Measurements from ENCODE around the gene AGRP. TPM values are rescaled to one million over a fixed set of nuclear protein-coding genes. Genes with fewer than 3 reads are reported as not detected.
"Not testable (repeated sequence)": the region's sequence is repeated elsewhere in the genome, so short reads cannot be mapped to it uniquely, and the experiment has no call there.

Gene AGRP
- total RNA-seq, 2 experiments from 2014 or later, result not detected

- H3K27ac Mint-ChIP-seq, DNase-seq: not testable (repeated sequence)
Observed at GRCh38 chr16:67487561-67487960, 4.2 kb upstream of the AGRP start.

GRCh38 chr16:67486805-67487204 lies 3.5 kb upstream of the AGRP start:
- no peak for DNase-seq
- ATAC-seq, result no peak
- peaks cover 12% of the 10 kb centered on the region for H3K4me1 Mint-ChIP-seq
- no peak overlapping the region for H3K27ac Mint-ChIP-seq
- H3K9me3 Mint-ChIP-seq (ENCODE audit: low read depth), result no peaks in the 10 kb centered on the region
- H3K4me3 Mint-ChIP-seq, result no peak overlapping the region
- no peaks in the 10 kb centered on the region for H3K27me3 Mint-ChIP-seq
- peaks cover 14% of the 10 kb centered on the region for H3K36me3 Mint-ChIP-seq
- CTCF ChIA-PET, result interaction anchor here (30.1 kb wide), 1 partner anchor 34 kb away, joined by 732 read pairs; the partner anchor contains the start of gene RIPOR1

More at GRCh38 chr16:67487561-67487960, 4.2 kb upstream of the AGRP start:
- ATAC-seq; H3K9me3 Mint-ChIP-seq (ENCODE audit: low read depth); H3K36me3 Mint-ChIP-seq; H3K4me1 Mint-ChIP-seq; H3K27me3 Mint-ChIP-seq; H3K4me3 Mint-ChIP-seq: not testable (repeated sequence)
- CTCF ChIA-PET, result interaction anchor here (30.1 kb wide), 1 partner anchor 34 kb away, joined by 732 read pairs; the partner anchor contains the start of gene RIPOR1

GRCh38 chr16:67483731-67484525 lies 581 bp upstream of the AGRP start:
- ATAC-seq (no peak), DNase-seq (no peak)
- Mint-ChIP-seq H3K9me3 (ENCODE audit: low read depth) (no peaks in the 10 kb centered on the region), H3K4me1 (peaks cover 20% of the 10 kb centered on the region), H3K27ac (peak overlapping the region; percentile 56), H3K27me3 (no peaks in the 10 kb centered on the region), H3K4me3 (no peak overlapping the region), H3K36me3 (peaks cover 14% of the 10 kb centered on the region)
- CTCF ChIA-PET, result interaction anchor here (1.2 to 30.1 kb wide), 3 partner anchors 10 to 324 kb away, joined by 3 to 732 read pairs (median 7); partner anchors contain the start of gene RIPOR1

- no peaks in the 10 kb centered on the region for H3K9me3 Mint-ChIP-seq (ENCODE audit: low read depth)
- ATAC-seq (no peak), DNase-seq (no peak)
- CTCF ChIA-PET, result interaction anchor here (0.9 to 30.1 kb wide), 15 partner anchors 9 to 334 kb away, joined by 3 to 732 read pairs (median 8); partner anchors contain the start of genes ACD, CARMIL2, CTCF and PARD6A
- peaks cover 14% of the 10 kb centered on the region for H3K36me3 Mint-ChIP-seq
- peak overlapping the region; percentile 99 for H3K27ac Mint-ChIP-seq
- peaks cover 27% of the 10 kb centered on the region for H3K4me1 Mint-ChIP-seq
- peak overlapping the region; percentile 99 for H3K4me3 Mint-ChIP-seq
- no peaks in the 10 kb centered on the region for H3K27me3 Mint-ChIP-seq
Observed at GRCh38 chr16:67482233-67482924, 968 bp downstream of the AGRP start.

GRCh38 chr16:67481561-67482232 lies 1.6 kb downstream of the AGRP start:
- Mint-ChIP-seq H3K27me3 (no peaks in the 10 kb centered on the region), H3K4me3 (peak overlapping the region; percentile 99), H3K27ac (peak overlapping the region; percentile 99), H3K36me3 (peaks cover 14% of the 10 kb centered on the region), H3K9me3 (ENCODE audit: low read depth) (no peaks in the 10 kb centered on the region), H3K4me1 (peaks cover 27% of the 10 kb centered on the region)
- CTCF ChIA-PET, result interaction anchor here (0.7 to 30.1 kb wide), 27 partner anchors 9 to 509 kb away, joined by 3 to 732 read pairs (median 5); partner anchors contain the start of genes ACD, C16orf86, CARMIL2 and CTCF
- peak; percentile 79 for DNase-seq
- peak; percentile 27 for ATAC-seq

GRCh38 chr16:67480833-67481560 lies 2.4 kb downstream of the AGRP start, which contains the start of gene ATP6V0D1:
ATP6V0D1 (minus strand) TSS chr16:67481157; CDS start chr16:67481086, 71 bp downstream.
- DNase-seq (peak; percentile 99), ATAC-seq (peak; percentile 88)
- Mint-ChIP-seq H3K36me3 (peaks cover 16% of the 10 kb centered on the region), H3K4me1 (peaks cover 31% of the 10 kb centered on the region), H3K4me3 (peak within 1 kb of the TSS; percentile 99), H3K9me3 (ENCODE audit: low read depth) (no peaks in the 10 kb centered on the region), H3K27me3 (no peaks in the 10 kb centered on the region), H3K27ac (peak within 1 kb of the TSS; percentile 99)
- CTCF ChIA-PET, result interaction anchor here (0.7 to 30.1 kb wide), 32 partner anchors 9 to 510 kb away, joined by 3 to 732 read pairs (median 4); partner anchors contain the start of genes ACD, C16orf86, CARMIL2 and CTCF

- no peak for ATAC-seq
- H3K4me1 Mint-ChIP-seq, result peaks cover 28% of the 10 kb centered on the region
- no peak overlapping the region for H3K4me3 Mint-ChIP-seq
Observed at GRCh38 chr16:67477960-67478554, 5.3 kb downstream of the AGRP start.

GRCh38 chr16:67474551-67475455 lies 8.5 kb downstream of the AGRP start:
- Mint-ChIP-seq H3K27me3 (no peaks in the 10 kb centered on the region), H3K36me3 (peaks cover 2% of the 10 kb centered on the region), H3K4me1 (peaks cover 29% of the 10 kb centered on the region), H3K27ac (no peak overlapping the region), H3K9me3 (ENCODE audit: low read depth) (no peaks in the 10 kb centered on the region), H3K4me3 (no peak overlapping the region)
- CTCF ChIA-PET, result interaction anchor here (0.6 to 1.6 kb wide), 2 partner anchors 47 to 142 kb away, joined by 3 to 5 read pairs; no protein-coding TSS in a partner anchor
- DNase-seq (no peak), ATAC-seq (no peak)

More at GRCh38 chr16:67477960-67478554, 5.3 kb downstream of the AGRP start:
- Mint-ChIP-seq H3K9me3 (ENCODE audit: low read depth) (no peaks in the 10 kb centered on the region), H3K27me3 (no peaks in the 10 kb centered on the region), H3K27ac (no peak overlapping the region), H3K36me3 (peaks cover 8% of the 10 kb centered on the region)
- no peak for DNase-seq
- CTCF ChIA-PET, result interaction anchor here (1.1 to 30.1 kb wide), 3 partner anchors 13 to 90 kb away, joined by 3 to 732 read pairs (median 7); partner anchors contain the start of gene RIPOR1

GRCh38 chr16:67471758-67472384 lies 11.5 kb downstream of the AGRP start:
- H3K27me3 Mint-ChIP-seq, result no peaks in the 10 kb centered on the region
- no peak overlapping the region for H3K4me3 Mint-ChIP-seq
- CTCF ChIA-PET, result interaction anchor here (1.3 kb wide), 1 partner anchor 9 kb away, joined by 4 read pairs; the partner anchor contains the start of gene ATP6V0D1
- no peaks in the 10 kb centered on the region for H3K9me3 Mint-ChIP-seq (ENCODE audit: low read depth)
- H3K27ac Mint-ChIP-seq, result no peak overlapping the region
- no peak for DNase-seq
- H3K4me1 Mint-ChIP-seq, result peaks cover 24% of the 10 kb centered on the region
- no peak for ATAC-seq
- peaks cover 2% of the 10 kb centered on the region for H3K36me3 Mint-ChIP-seq

GRCh38 chr16:67470359-67470758 lies 13.0 kb downstream of the AGRP start:
- H3K27ac Mint-ChIP-seq, result no peak overlapping the region
- DNase-seq (no peak), ATAC-seq (no peak)
- H3K9me3 Mint-ChIP-seq (ENCODE audit: low read depth), result no peaks in the 10 kb centered on the region
- no peaks in the 10 kb centered on the region for H3K36me3 Mint-ChIP-seq
- H3K27me3 Mint-ChIP-seq, result no peaks in the 10 kb centered on the region
- CTCF ChIA-PET, result interaction anchor here (1.2 kb wide), 1 partner anchor 44 kb away, joined by 3 read pairs; no protein-coding TSS in a partner anchor
- no peak overlapping the region for H3K4me3 Mint-ChIP-seq
- peaks cover 23% of the 10 kb centered on the region for H3K4me1 Mint-ChIP-seq

- ATAC-seq (no peak), DNase-seq (no peak)
- Mint-ChIP-seq H3K4me1 (peaks cover 23% of the 10 kb centered on the region), H3K27ac (no peak overlapping the region), H3K9me3 (ENCODE audit: low read depth) (no peaks in the 10 kb centered on the region), H3K4me3 (no peak overlapping the region), H3K36me3 (no peaks in the 10 kb centered on the region), H3K27me3 (no peaks in the 10 kb centered on the region)
- CTCF ChIA-PET, result interaction anchor here (1.5 to 8.1 kb wide), 3 partner anchors 22 to 45 kb away, joined by 3 to 70 read pairs (median 4); no protein-coding TSS in a partner anchor
Observed at GRCh38 chr16:67468731-67469130, 14.6 kb downstream of the AGRP start.
